Limb (tissue), 2 donors: ENCODE data around the gene C16orf74.

Source experiments
- DNase-seq, 2 donors: peaks; one replicate each; pipeline ENCODE4 v3.0.0-alpha.2; 2016; ENCODE audit errors: extremely low spot score in 2 of 2

Gene C16orf74

GRCh38 chr16:85774811-85775210, 23.9 kb upstream of the C16orf74 start:
- no peak for DNase-seq

DNA sequence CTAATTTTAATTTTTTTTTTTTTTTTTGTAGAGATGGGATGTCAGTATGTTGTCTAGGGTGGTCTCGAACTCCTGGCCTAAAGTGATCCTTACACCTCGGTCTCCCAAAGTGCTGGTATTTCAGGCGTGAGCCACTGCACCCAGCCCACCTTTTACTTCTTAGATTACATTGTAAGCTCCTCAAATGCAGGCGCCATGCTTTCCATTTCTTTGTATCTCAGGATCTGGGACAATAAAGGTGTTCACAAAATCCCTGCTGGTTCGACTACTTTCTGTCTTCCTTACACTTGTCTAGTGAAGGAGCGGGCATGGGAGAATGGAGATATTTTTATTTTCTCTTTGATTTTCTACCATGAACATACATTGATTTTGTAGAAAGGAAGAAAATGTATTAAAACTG, 23.2 kb upstream of the C16orf74 start:
- no peak for DNase-seq

DNA sequence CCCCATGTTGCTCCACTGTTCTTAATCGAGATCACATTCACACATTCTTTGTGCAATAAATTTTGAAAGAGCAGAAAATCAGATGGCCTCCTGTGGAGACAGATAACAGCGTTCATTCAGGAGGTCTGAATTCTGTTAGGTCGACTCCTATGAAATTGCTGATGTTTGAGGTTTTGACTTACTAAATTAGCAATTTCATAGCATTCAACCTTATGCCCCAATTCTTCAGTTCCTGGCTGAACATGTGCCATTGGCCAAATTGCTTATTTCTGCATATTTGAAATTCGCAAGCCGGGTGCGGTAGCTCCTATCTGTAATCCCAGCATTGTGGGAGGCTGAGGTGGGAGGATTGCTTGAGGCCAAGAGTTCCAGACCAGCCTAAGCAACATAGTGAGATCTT, 22.1 kb upstream of the C16orf74 start:
- DNase-seq: no peak

DNA sequence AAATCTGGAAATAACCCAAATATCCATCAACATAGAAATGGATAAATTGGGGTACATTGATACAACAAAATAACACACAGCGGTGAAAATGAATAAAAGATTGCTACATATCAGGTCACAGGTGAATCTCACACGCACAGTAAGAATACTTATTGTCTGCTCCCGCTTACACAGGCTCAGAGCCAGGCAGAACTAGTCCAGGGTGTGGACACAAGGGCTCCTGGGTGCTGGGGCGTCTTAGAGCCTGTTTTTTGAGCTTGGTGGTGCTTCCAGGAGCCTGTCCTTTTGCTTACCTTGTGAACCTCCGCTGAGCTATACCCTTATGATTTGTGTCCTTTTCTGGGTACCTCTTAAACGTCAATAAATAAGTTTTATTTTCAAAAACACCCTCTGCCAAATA, 19.8 kb upstream of the C16orf74 start:
- DNase-seq: no peak

- no peak for DNase-seq
These were observed 17.3 kb upstream of the C16orf74 start for GRCh38 chr16:85768199-85768598.

GRCh38 chr16:85767531-85767930, 16.6 kb upstream of the C16orf74 start:
- DNase-seq: no peak

DNA sequence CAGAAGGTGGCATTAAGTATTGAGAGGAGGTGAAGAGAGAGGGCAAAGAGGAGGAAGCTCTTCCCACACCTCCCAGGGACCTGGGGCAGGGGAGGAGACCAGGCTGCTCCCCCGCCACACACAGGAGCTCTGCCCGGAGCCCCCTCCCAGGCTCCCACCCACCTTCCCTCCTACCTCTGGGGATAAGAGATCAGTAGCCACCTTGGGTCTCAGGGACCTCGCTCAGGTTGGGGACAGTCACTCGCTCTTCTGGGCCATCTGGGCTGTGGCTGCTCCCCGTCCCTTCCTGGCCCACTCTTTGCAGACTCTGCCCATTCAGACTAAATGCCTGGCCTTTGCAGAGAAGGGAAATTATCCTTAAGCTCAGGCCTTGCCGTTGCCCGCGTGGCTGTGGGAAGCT, 14.9 kb upstream of the C16orf74 start:
- DNase-seq: no peak

GRCh38 chr16:85765211-85765610, 14.3 kb upstream of the C16orf74 start:
- no peak for DNase-seq

DNA sequence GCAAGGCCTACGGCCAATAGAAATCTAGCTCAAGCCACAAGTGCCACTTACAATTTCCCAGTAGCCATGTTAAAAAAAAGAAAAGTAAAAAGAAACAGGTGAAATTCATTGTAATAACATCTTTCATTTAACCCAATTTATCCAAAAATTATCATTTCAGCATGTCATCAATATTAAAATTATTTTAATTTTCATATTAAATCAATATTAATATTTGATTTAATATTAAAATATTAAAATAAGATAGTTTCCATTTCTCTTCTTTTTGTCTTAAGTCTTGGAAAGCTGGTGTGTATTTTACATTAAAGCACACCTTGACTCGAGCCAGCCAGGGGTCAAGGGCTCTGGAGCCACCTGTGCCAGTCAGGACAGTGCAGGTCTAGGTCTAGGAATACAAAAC, 12.7 kb upstream of the C16orf74 start:
- DNase-seq: no peak

DNA sequence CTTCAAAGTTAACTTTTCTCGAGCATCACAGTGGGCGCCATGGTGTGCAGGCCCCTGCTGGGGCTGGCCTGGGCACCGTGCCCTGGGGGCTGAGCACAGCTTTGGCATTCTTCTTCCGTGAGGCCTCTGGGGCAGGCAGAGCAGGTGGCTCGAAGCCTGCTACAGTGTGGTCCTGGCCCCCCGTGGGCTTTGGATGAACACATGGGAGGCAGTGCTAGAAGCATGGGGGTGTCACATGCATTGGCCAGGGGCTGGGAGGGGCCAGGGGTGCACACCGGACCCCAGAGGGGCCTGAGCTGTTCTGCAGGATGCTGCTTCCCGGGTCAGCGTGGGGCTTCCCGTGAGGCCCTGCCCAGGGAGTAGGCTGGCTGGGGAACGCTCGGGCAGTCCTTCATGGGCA, 12.1 kb upstream of the C16orf74 start:
- DNase-seq: no peak

GRCh38 chr16:85761861-85762260, 11.0 kb upstream of the C16orf74 start:
- no peak for DNase-seq

- DNase-seq: no peak
These were observed 8.9 kb upstream of the C16orf74 start for GRCh38 chr16:85759631-85760419.

GRCh38 chr16:85759136-85759535, 8.2 kb upstream of the C16orf74 start:
- no peak for DNase-seq

- DNase-seq: no peak
These were observed 6.5 kb upstream of the C16orf74 start for GRCh38 chr16:85757341-85757822.

GRCh38 chr16:85755929-85756768, 5.3 kb upstream of the C16orf74 start:
- no peak for DNase-seq

DNA sequence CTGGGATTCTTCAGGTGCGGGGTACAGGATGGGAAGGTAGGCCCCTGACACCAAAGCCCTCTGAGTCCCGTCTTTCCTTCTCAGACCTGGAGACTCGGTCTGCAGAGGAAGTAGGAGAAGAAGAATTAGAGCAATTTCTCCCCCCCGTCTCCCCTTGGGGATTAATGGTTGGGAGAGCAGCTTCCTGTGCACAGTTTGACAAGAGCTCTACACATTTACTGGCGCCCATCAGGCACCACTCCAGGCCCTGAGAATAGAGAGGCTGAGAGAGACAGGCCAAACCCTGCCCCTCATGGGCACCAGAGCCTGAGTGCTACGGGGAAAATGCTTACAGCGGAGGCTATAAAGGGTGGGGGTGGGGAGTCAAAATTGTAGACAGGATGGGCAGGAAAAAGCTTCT, 3.5 kb upstream of the C16orf74 start:
- DNase-seq: no peak

DNA sequence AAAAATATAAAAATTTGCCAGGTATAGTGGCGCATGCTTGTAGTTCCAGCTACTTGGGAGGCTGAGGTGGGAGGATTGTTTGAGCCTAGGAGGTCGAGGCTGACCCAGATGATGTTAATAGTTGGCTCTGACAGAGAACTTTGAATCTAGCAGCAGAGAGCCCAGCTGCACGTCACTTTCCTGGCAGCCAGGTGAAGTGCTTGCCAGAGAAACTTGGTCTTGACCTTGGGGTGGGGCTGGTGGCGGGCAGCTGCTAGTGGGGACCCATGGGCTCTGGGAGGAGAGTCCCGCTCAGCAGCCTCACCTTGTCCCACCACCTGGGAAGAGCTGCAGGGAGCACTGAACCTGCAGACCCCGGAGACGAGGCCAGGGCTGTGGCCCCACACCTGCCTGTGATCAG, 3.1 kb upstream of the C16orf74 start:
- DNase-seq: no peak

DNA sequence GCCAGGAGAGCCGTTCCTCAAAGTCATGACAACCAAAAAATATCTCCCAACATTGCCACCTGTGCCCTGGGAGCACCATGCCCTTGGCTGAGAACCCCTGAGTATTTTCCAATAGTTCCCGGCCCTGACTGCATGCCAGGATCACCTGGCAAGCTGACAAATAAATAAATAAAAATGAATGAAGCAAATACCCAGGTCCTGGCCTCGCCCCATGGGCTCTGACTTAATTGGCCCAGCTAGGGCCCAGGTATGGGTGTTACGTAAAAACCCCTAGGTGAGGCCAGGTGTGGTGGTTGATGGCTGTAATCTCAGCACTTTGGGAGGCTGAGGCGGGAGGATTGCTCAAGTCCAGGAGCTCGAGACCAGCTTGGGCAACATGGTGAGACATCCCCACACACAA, 2.7 kb upstream of the C16orf74 start:
- DNase-seq: no peak

DNA sequence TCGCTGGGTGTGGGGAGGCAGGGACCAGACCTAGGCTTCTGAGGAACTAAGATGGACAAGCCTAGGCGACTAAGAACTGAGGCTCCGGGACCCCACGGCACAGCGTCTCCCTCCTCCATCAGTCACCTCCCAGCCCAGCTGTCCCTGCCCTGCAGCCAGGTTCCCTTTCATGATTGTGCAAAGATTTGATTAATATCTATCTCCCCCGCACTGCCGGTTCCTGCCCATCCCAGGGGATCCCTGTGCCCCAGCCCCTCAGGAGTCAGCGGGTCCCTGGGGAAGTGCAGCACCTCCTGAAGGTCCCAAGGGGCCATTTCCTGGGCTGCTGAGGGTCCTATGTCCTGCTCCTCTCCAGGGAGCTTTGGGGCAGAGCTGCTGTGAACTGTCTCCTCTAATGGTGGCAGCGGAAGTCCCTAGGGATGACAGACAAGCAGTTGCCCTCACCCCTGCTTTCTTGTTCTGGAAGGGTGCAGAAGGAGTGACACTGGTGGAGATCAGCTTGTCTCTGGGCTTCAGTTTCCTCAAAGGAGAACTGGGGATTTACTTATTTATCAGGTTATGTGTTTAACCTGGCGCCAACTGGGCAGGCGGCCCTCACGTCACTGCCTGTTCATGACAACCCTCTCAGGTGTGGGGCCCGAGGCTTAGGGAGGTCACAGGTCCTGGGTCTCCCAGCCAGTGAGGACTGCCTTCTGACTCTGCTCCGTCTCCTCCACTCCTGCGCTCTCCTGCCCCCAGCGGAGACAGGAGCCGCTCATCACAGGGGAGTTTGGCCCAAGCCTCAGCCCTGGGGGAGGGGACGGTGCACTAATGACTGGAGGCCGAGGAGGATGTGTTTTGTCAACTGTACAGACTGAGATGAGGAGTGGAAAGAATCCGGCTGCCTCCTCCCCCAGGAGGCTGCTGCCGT, 1.9 kb upstream of the C16orf74 start:
- DNase-seq: no peak

- DNase-seq: no peak
These were observed 1.0 kb upstream of the C16orf74 start for GRCh38 chr16:85751698-85752501.
